GM21723 (cell line): ENCODE measurements around the gene RELT.

ENCODE experiments used
- ATAC-seq: cut with Tn5 transposase; IDR thresholded peaks from one replicate; pipeline ENCODE4 v1.9.1; 2021; ENCODE audit warnings: mild to moderate bottlenecking, moderate library complexity; ENCODE audit not compliant: unreplicated experiment

Gene RELT

DNA sequence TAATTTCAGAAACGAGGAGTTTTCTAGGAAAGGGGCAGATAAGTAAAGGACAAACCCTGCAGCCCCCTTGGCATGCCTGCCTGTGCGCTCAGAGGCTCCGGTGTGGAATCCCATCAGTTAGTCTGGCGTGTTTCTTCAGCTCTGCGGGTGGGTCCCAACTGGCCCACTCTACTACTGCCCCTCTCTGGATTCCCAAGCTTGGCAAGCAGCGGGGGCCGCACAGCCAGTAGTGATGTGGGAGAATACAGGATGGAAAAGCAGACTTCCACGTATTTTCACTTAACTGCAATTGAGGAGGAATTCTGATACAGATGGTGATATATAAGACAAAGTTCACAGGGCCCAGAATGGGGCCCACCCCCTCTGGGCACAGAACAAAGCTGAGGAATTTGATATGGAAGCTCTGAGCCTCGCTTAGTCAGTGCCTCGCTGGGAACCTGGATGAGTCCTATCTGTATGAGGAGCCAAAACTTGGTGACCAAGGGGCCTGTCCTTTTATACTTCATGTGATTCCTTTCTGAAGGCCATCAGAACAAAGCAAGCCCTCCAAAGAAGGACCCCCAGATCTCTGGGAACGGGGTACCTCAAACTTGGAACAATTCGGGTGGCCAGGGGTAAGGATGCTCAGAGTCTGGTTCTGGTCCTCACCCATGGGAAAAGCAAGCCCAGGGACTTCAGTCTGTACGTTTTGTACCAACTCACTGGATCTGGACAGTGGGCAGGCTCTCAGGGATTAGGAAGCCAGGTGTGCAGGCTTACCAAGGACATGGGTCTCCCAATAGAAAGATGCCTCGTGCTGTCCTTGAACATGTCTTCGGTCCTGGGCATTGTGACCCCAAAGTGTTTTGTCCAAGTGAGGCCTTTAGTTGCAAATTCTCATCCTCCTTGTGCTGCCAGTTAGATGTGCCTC, 26.0 kb downstream of the RELT start:
- no peak for ATAC-seq

- ATAC-seq: no peak
Measured at GRCh38 chr11:73402834-73403185, 26.6 kb downstream of the RELT start.

DNA sequence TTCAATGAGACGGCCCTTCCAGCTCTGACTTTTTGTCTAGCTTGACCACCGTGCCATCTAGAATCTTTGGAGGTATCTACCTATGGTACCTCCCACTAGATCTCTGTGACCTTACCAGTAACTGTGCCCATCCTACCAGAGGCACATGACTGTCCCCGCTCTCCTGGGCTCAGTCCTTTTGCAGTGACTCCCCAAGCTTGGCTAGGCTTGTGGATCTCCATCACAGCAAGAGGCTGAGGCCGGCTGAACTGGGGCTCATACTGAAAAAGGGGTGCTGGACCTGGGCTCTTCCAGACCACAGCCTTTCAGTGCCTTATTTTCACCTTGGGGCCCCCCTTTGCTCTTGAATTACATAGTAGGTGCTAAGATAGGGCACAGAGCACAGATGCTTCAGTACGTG, 27.3 kb downstream of the RELT start:
- no peak for ATAC-seq

DNA sequence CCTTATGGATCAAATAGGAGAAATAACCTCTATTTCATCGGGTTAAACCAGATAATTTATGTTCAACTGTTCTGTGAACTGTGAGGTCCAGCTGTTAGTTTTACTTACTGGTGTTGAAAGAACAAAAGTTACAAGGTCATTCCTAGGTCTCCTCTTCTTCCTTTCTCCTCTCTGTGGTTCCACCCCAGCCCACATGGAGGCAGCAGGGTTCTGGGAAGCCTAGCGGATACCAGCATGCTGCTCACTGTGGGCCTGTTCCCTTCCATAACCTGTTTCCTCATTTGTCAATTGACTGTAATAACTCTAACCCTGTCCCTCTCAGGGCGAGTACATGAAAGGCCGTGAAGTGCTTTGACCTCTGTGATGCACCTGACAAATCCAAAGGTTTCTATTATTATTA, 27.8 kb downstream of the RELT start:
- no peak for ATAC-seq

- ATAC-seq: no peak
Measured at GRCh38 chr11:73404506-73405145, 28.4 kb downstream of the RELT start.

- no peak for ATAC-seq
Measured at GRCh38 chr11:73405146-73405510, 28.9 kb downstream of the RELT start.

DNA sequence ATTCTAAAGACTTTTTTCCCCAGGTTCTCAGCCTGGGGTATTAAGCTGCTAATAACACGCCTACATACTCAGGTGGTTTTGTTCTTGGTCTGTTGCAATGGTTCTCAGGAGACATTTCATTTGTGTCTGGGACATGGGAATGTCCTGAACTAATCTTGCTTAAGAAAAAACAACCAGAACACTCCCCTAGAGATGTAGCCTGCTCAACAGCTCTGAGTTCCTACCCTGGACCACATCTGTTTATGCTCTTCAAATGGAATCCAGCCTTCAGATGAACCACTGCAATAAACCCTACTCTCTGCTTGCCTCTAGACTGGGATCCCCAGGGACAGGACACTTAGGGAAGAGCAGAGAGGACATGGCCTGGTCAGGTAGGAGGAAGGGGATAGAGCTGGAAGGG, 29.9 kb downstream of the RELT start:
- ATAC-seq: no peak

- ATAC-seq: no peak
Measured at GRCh38 chr11:73406619-73407018, 30.4 kb downstream of the RELT start.

DNA sequence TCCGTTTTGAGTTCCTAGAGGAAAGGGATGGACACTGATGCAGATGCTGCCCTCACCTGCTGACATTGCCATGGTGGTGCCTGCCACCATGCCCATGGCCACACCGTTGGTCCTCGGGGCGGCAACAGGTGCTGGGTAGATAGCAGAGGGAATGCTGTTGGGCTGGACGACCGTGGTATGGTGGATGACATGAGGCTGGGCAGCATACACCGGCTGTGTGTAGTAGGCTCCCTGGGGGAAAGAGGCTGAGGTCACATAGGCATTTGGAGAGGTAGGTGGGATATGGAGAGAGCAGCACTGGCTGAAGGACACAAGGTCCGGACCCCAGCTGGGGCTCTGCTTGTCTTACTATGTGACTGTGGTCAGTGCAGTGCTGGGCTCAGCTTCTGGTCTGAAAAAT, 33.2 kb downstream of the RELT start:
- ATAC-seq: no peak

DNA sequence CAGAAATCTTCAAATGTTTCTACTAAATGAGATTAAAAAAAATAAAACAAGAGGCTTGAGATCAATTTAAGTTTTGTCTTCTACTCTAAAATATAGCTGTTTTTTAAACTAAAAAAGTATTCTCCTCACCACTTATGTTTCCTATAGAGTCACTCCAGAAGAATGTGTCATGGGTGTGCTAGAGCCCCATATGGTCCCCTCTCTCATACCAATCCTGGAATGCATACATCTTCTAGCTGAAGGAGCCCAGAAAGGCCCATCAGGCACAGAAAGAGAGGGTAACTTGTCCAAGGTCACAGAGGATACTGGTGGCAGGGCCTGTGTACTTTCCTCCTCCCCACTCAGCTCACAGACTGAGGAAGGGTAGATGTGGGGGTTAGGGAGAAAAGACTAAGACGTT, 34.4 kb downstream of the RELT start:
- ATAC-seq: no peak

- no peak for ATAC-seq
Measured at GRCh38 chr11:73411031-73411430, 34.8 kb downstream of the RELT start.

GRCh38 chr11:73412308-73412707, 36.1 kb downstream of the RELT start:
- ATAC-seq: no peak

DNA sequence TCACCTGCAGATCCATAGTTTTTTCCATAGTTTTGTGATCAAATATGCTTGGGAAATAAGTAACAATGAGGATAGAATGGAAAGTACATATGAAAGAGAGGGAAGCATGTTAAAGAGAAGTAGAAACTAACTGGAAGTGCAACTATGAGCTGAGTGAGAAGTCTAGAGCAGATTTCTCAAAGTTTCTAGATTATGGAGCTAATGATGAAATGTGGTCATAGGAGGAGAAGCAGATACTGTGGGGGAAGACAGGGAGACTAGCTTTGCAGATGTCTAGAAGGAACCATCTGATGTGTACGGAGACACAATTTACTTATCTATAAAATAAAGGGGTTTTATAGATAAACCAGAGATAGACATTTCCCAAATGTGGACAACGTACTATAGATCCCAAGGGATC, 37.1 kb downstream of the RELT start:
- ATAC-seq: no peak

GRCh38 chr11:73414977-73415651, 38.9 kb downstream of the RELT start:
- no peak for ATAC-seq

DNA sequence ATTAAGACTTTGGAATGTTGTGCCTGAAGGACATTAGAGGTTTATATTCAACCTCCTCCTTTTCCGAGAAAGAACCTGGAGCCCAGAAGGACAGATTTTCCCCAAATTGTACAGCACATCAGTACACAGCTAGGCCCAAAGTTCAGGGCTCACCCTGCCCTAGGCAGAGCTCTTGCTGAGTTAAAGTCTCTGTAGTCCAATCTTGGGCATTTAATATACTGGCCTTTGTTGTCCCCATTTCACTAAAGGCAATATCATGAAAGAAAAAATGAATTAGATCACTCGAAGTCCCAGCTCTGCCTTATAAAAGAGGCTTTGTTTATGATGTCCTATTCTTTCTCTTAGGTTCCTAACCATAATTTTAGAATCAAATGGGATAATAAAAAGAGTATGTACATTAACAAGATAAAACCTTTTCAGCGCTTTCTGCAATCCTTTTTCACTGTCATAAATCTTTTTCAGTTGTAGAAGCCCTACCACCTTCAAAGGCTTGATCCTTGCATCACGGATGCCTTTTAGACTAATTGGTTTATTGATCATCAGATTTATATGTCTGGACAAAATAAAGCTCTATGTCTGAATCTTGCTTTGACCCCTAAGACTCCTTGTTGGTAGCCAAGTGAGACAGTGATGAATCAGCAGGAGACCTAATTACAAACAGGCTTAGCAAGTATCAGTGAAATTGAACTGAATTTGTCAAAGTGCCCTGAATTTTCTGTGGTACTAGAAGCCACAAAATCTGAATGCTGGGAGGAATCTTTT, 39.8 kb downstream of the RELT start:
- no peak for ATAC-seq

- no peak for ATAC-seq
Measured at GRCh38 chr11:73416786-73417185, 40.6 kb downstream of the RELT start.

DNA sequence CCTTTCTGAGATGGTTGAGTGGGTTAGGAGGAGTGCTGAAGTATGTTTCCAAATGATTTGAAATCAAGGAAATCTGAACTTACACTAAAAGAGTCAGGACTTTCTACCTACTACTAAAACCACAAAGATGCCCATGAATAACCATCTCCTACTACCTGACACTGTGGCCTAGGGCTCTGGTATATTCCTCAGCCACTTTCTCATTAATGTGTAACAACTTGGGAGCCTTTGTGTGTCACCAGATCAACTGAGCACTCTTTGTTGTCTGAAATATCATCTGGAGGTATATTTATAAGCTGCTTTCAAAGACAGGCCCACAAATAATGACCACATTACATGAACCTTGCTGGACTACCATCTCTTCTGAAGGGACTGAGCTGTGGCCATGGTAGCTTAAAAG, 43.9 kb downstream of the RELT start:
- no peak for ATAC-seq

GRCh38 chr11:73422886-73423285, 46.7 kb downstream of the RELT start:
- no peak for ATAC-seq

DNA sequence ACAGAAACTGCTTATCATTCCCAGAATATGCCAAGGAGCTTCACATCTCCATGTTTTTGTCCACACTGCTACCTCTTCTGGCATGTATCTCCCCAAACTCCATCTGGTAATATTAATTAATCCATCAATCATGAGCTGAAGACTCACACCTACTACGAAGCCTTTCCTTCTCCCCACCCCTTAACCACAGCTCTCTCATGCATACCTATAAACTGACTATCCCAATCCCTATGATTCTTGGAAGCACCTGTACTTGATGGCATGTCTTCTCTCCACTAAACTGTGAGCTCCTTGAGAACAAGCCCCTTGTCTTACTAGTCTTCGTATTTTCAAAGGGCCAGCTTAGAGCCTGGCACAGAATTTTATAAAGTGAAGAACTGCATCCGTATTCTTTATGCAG, 47.3 kb downstream of the RELT start:
- no peak for ATAC-seq

- no peak for ATAC-seq
Measured at GRCh38 chr11:73425108-73425507, 48.9 kb downstream of the RELT start.

GRCh38 chr11:73426219-73426850, 50.1 kb downstream of the RELT start:
- no peak for ATAC-seq
